Measurements from ENCODE around the gene KCND3.

Gene KCND3

GRCh38 chr1:111961773-111962565 is 27.5 kb downstream of the KCND3 start:
- intact Hi-C loops (cut with DNase I): no loop called here
- peak in 9 of 10 donors; percentile 29 to 92 (median 54) for DNase-seq

- DNase-seq: peak in 3 of 10 donors; percentile 28 to 88 (median 86)
- intact Hi-C loops (cut with DNase I): no loop called here
These were observed 28.5 kb downstream of the KCND3 start for GRCh38 chr1:111961016-111961415.

GRCh38 chr1:111959436-111959835 is 30.0 kb downstream of the KCND3 start:
- DNase-seq: peak in 1 of 10 donors; percentile 27
- intact Hi-C loops (cut with DNase I): no loop called here

GRCh38 chr1:111958851-111959250 is 30.6 kb downstream of the KCND3 start:
- DNase-seq: peak in 1 of 10 donors; percentile 44
- intact Hi-C loops (cut with DNase I): no loop called here

- intact Hi-C loops (cut with DNase I): no loop called here
- DNase-seq: no peak
These were observed 31.4 kb downstream of the KCND3 start for GRCh38 chr1:111958075-111958474.

GRCh38 chr1:111956155-111956771 is 33.2 kb downstream of the KCND3 start:
- peak in 4 of 10 donors; percentile 31 to 88 (median 60) for DNase-seq
- intact Hi-C loops (cut with DNase I): no loop called here

GRCh38 chr1:111955755-111956154 is 33.7 kb downstream of the KCND3 start:
- DNase-seq: no peak
- intact Hi-C loops (cut with DNase I): no loop called here

GRCh38 chr1:111953797-111954196 is 35.7 kb downstream of the KCND3 start:
- intact Hi-C loops (cut with DNase I): no loop called here
- no peak for DNase-seq

GRCh38 chr1:111952125-111952657 is 37.3 kb downstream of the KCND3 start:
- intact Hi-C loops (cut with DNase I): no loop called here
- no peak for DNase-seq

- intact Hi-C loops (cut with DNase I): no loop called here
- DNase-seq: peak; percentile 41 to 94 (median 66)
These were observed 41.0 kb downstream of the KCND3 start for GRCh38 chr1:111948209-111949171.

GRCh38 chr1:111943846-111944749 is 45.4 kb downstream of the KCND3 start:
- intact Hi-C loops (cut with DNase I): no loop called here
- DNase-seq: no peak

GRCh38 chr1:111943066-111943465 is 46.4 kb downstream of the KCND3 start:
- intact Hi-C loops (cut with DNase I): no loop called here

GRCh38 chr1:111938536-111938935 is 50.9 kb downstream of the KCND3 start:
- DNase-seq: no peak
- intact Hi-C loops (cut with DNase I): no loop called here

More at GRCh38 chr1:111943066-111943465, 46.4 kb downstream of the KCND3 start:
- DNase-seq: no peak

GRCh38 chr1:111938123-111938522 is 51.3 kb downstream of the KCND3 start:
- intact Hi-C loops (cut with DNase I): no loop called here
- no peak for DNase-seq

GRCh38 chr1:111937147-111937725 is 52.2 kb downstream of the KCND3 start:
- DNase-seq: no peak
- intact Hi-C loops (cut with DNase I): no loop called here

- intact Hi-C loops (cut with DNase I): no loop called here
- DNase-seq: no peak
These were observed 55.2 kb downstream of the KCND3 start for GRCh38 chr1:111934106-111934852.

- intact Hi-C loops (cut with DNase I): no loop called here
- DNase-seq: no peak
These were observed 59.1 kb downstream of the KCND3 start for GRCh38 chr1:111930356-111930755.

GRCh38 chr1:111928531-111928930 is 60.9 kb downstream of the KCND3 start:
- intact Hi-C loops (cut with DNase I): no loop called here
- no peak for DNase-seq
